HepG2 (cell line): ENCODE results near the gene DHX57. TPM values are rescaled to one million over a fixed set of nuclear protein-coding genes. Genes with fewer than 3 reads are reported as not detected.
A peak's percentile ranks its signal among the peaks of the same experiment; 100 is the strongest.

Source experiments
- ATF1 ChIP-seq: IDR thresholded peaks from 2 replicates; pipeline ENCODE4 v1.6.1; 2016; ENCODE audit warnings: mild to moderate bottlenecking, control low read depth
- CCDC6 ChIP-seq: sonication (generic); formaldehyde crosslinking; IDR thresholded peaks from 2 replicates; pipeline ENCODE4 v1.8.1; 2022; ENCODE audit warnings: mild to moderate bottlenecking, missing genetic modification reagents, moderate library complexity
- CEBPG ChIP-seq: IDR thresholded peaks from 2 replicates; pipeline ENCODE4 v1.6.1; 2016
- HOXA7 ChIP-seq: sonication (generic); formaldehyde crosslinking; IDR thresholded peaks from 2 replicates; pipeline ENCODE4 v1.8.1; 2022; ENCODE audit warnings: mild to moderate bottlenecking, missing genetic modification reagents, moderate library complexity
- NBN ChIP-seq: fragments of 450-650 bp; conservative IDR thresholded peaks from 2 replicates; pipeline ENCODE4 v1.6.1; 2017
- NFYB ChIP-seq: sonication (generic); formaldehyde crosslinking; IDR thresholded peaks from 2 replicates; pipeline ENCODE4 v1.4.0; 2020; ENCODE audit warnings: missing genetic modification reagents
- SMYD3 ChIP-seq: sonication (generic); formaldehyde crosslinking; IDR thresholded peaks from 2 replicates; pipeline ENCODE4 v1.8.1; 2023; ENCODE audit warnings: mild to moderate bottlenecking, missing genetic modification reagents
- TBL1XR1 ChIP-seq: fragments of 150-350 bp; IDR thresholded peaks from 2 replicates; pipeline ENCODE4 v1.6.1; 2014; ENCODE audit warnings: borderline replicate concordance, low read length; ENCODE audit not compliant: partially characterized antibody
- ZNF121 ChIP-seq: sonication (generic); formaldehyde crosslinking; IDR thresholded peaks from 2 replicates; pipeline ENCODE4 v1.5.0; 2020; ENCODE audit warnings: mild to moderate bottlenecking, missing genetic modification reagents
- ZNF124 ChIP-seq: sonication (generic); formaldehyde crosslinking; IDR thresholded peaks from 2 replicates; pipeline ENCODE4 v1.4.0; 2020; ENCODE audit warnings: missing genetic modification reagents
- ZNF17 ChIP-seq: sonication (generic); formaldehyde crosslinking; IDR thresholded peaks from 2 replicates; pipeline ENCODE4 v1.5.0; 2020; ENCODE audit warnings: mild to moderate bottlenecking, missing genetic modification reagents
- ZNF180 ChIP-seq: sonication (generic); formaldehyde crosslinking; IDR thresholded peaks from 2 replicates; pipeline ENCODE4 v1.4.0; 2020; ENCODE audit warnings: low read depth, missing genetic modification reagents, borderline replicate concordance
- ZNF430 ChIP-seq: sonication (generic); formaldehyde crosslinking; IDR thresholded peaks from 2 replicates; pipeline ENCODE4 v1.9.0; 2021; ENCODE audit warnings: mild to moderate bottlenecking, missing genetic modification reagents
- ZSCAN30 ChIP-seq: sonication (generic); formaldehyde crosslinking; IDR thresholded peaks from 2 replicates; pipeline ENCODE4 v1.5.0; 2020; ENCODE audit warnings: mild to moderate bottlenecking, missing genetic modification reagents
- polyA plus RNA-seq, 8 experiments: library from polyadenylated mRNA; depleted of rRNA in 3 of 8; stranded (reverse) in 7 of 8; unstranded in 1 of 8; fragments of >200 nt; fragmentation: Illumina TruSeq in 4 of 8; extraction: Trizol in 4 of 8; gene quantifications; 2 replicates each; pipeline versions ENCODE4 v1.2.1 to v1.2.3, GENCODE V29; 2011 to 2016; ENCODE audit warnings: low read depth in 4 of 8, missing spikeins in 1 of 8, mixed read lengths in 1 of 8; ENCODE audit not compliant: insufficient read depth in 1 of 8
- total RNA-seq, 5 experiments: library from RNA; depleted of rRNA; stranded (reverse); fragments of >200 nt; fragmentation: Illumina TruSeq; extraction: Trizol; gene quantifications; 2 replicates each; pipeline ENCODE4 v1.2.3, GENCODE V29; 2016; ENCODE audit warnings: low read depth in 1 of 5
- TF ChIP-seq, protein P1 (sequence below): sonication (generic); formaldehyde crosslinking; IDR thresholded peaks from 2 replicates; pipeline ENCODE4 v1.9.0; 2021; ENCODE audit warnings: missing genetic modification reagents, borderline replicate concordance
- TF ChIP-seq, protein P2 (sequence below): sonication (generic); formaldehyde crosslinking; IDR thresholded peaks from 2 replicates; pipeline ENCODE4 v1.4.0; 2020; ENCODE audit warnings: missing genetic modification reagents, borderline replicate concordance
- TF ChIP-seq, protein P3 (sequence below): sonication (generic); formaldehyde crosslinking; conservative IDR thresholded peaks from 2 replicates; pipeline ENCODE4 v1.4.0; 2020; ENCODE audit warnings: missing genetic modification reagents
- TF ChIP-seq, protein P4 (sequence below): sonication (generic); formaldehyde crosslinking; IDR thresholded peaks from 2 replicates; pipeline ENCODE4 v1.8.0; 2022; ENCODE audit warnings: mild to moderate bottlenecking, missing genetic modification reagents
- TF ChIP-seq, protein P5 (sequence below): sonication (generic); formaldehyde crosslinking; IDR thresholded peaks from 2 replicates; pipeline ENCODE4 v1.4.0; 2020; ENCODE audit warnings: mild to moderate bottlenecking, missing genetic modification reagents
- TF ChIP-seq, protein P6 (sequence below): sonication (generic); formaldehyde crosslinking; IDR thresholded peaks from 2 replicates; pipeline ENCODE4 v1.4.0; 2020; ENCODE audit warnings: mild to moderate bottlenecking, low read depth, missing genetic modification reagents
- TF ChIP-seq, protein P7 (sequence below): IDR thresholded peaks from 2 replicates; pipeline ENCODE4 v1.6.1; 2016; ENCODE audit warnings: missing genetic modification reagents, missing compliant biosample characterization

The DHX57 gene
- total and polyA plus RNA-seq, 2 of the 13 experiments (the other 11 are each of a cell fraction or from before 2014, with no cell fraction given) = 9.2 to 24.2 TPM

DNA sequence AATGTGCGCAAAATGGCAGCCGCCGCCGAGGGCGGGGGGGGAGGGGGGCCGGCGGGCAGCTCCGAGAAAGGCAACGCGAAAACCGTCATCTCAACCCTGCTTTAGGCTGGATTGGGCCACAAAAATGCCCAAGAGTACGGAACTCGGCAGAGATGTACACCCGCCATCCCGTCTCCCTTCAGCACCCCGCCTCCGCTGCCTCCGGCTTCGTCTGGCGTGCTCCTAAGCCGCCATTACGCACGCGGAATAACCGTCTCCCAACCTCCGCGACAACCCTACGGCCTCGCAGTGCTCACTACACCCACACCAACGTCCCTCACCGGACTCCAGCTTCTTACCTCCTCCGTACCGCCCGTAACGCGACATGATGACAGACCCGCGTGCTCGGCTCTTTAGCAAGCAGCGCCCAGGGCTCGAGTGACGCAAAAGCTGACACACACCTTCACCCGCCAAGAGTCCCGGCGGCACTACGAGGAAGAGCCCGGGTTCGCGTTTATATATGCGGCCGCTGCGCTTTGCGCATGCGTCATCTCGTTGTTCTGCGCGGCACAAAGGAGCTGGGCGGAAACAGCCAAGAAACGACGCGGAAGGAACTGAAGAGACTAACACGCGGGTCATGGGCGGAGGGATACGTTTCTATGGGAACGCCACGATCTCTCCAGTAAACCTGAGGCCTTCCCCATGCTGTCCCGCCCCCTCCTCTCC is 124.7 kb downstream of the DHX57 start, which contains the start of gene SRSF7 (continued):
- TF ChIP-seq SMYD3 (CRISPR knock-in tag) (0 out of 2 replicates have a peak, but pooled peaks have one; percentile 43), ZNF430 (CRISPR knock-in tag) (peak; percentile 81), NFYB (peak; percentile 56), ZNF17 (CRISPR knock-in tag) (peak; percentile 89; the same call in 1 of the 2 replicates), HOXA7 (CRISPR knock-in tag) (peak; percentile 99), ATF1 (CRISPR knock-in tag) (no peak), NBN (no peak), TBL1XR1 (peak; percentile 64), ZNF124 (CRISPR knock-in tag) (peak; percentile 67; the same call in 1 of the 2 replicates), ZNF121 (CRISPR knock-in tag) (0 out of 2 replicates have a peak, but pooled peaks have one; percentile 32), ZNF180 (no peak), CCDC6 (CRISPR knock-in tag) (peak; percentile 98), ZSCAN30 (CRISPR knock-in tag) (peak; percentile 96), CEBPG (peak; percentile 52; the same call in 1 of the 2 replicates)
- TF ChIP-seq, protein P1, sequence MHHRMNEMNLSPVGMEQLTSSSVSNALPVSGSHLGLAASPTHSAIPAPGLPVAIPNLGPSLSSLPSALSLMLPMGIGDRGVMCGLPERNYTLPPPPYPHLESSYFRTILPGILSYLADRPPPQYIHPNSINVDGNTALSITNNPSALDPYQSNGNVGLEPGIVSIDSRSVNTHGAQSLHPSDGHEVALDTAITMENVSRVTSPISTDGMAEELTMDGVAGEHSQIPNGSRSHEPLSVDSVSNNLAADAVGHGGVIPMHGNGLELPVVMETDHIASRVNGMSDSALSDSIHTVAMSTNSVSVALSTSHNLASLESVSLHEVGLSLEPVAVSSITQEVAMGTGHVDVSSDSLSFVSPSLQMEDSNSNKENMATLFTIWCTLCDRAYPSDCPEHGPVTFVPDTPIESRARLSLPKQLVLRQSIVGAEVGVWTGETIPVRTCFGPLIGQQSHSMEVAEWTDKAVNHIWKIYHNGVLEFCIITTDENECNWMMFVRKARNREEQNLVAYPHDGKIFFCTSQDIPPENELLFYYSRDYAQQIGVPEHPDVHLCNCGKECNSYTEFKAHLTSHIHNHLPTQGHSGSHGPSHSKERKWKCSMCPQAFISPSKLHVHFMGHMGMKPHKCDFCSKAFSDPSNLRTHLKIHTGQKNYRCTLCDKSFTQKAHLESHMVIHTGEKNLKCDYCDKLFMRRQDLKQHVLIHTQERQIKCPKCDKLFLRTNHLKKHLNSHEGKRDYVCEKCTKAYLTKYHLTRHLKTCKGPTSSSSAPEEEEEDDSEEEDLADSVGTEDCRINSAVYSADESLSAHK = peak; percentile 86; the same call in 1 of the 2 replicates
- TF ChIP-seq, protein P2, sequence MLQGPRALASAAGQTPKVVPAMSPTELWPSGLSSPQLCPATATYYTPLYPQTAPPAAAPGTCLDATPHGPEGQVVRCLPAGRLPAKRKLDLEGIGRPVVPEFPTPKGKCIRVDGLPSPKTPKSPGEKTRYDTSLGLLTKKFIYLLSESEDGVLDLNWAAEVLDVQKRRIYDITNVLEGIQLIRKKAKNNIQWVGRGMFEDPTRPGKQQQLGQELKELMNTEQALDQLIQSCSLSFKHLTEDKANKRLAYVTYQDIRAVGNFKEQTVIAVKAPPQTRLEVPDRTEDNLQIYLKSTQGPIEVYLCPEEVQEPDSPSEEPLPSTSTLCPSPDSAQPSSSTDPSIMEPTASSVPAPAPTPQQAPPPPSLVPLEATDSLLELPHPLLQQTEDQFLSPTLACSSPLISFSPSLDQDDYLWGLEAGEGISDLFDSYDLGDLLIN (CRISPR knock-in tag) = peak; percentile 46; the same call in 1 of the 2 replicates
- TF ChIP-seq, protein P3, sequence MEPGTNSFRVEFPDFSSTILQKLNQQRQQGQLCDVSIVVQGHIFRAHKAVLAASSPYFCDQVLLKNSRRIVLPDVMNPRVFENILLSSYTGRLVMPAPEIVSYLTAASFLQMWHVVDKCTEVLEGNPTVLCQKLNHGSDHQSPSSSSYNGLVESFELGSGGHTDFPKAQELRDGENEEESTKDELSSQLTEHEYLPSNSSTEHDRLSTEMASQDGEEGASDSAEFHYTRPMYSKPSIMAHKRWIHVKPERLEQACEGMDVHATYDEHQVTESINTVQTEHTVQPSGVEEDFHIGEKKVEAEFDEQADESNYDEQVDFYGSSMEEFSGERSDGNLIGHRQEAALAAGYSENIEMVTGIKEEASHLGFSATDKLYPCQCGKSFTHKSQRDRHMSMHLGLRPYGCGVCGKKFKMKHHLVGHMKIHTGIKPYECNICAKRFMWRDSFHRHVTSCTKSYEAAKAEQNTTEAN = no peak; the same call in 1 of the 2 replicates
- TF ChIP-seq, protein P4, sequence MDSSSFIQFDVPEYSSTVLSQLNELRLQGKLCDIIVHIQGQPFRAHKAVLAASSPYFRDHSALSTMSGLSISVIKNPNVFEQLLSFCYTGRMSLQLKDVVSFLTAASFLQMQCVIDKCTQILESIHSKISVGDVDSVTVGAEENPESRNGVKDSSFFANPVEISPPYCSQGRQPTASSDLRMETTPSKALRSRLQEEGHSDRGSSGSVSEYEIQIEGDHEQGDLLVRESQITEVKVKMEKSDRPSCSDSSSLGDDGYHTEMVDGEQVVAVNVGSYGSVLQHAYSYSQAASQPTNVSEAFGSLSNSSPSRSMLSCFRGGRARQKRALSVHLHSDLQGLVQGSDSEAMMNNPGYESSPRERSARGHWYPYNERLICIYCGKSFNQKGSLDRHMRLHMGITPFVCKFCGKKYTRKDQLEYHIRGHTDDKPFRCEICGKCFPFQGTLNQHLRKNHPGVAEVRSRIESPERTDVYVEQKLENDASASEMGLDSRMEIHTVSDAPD = peak; percentile 66; the same call in 1 of the 2 replicates
- TF ChIP-seq, protein P5, sequence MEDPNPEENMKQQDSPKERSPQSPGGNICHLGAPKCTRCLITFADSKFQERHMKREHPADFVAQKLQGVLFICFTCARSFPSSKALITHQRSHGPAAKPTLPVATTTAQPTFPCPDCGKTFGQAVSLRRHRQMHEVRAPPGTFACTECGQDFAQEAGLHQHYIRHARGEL (CRISPR knock-in tag) = peak; percentile 94
- TF ChIP-seq, protein P6, sequence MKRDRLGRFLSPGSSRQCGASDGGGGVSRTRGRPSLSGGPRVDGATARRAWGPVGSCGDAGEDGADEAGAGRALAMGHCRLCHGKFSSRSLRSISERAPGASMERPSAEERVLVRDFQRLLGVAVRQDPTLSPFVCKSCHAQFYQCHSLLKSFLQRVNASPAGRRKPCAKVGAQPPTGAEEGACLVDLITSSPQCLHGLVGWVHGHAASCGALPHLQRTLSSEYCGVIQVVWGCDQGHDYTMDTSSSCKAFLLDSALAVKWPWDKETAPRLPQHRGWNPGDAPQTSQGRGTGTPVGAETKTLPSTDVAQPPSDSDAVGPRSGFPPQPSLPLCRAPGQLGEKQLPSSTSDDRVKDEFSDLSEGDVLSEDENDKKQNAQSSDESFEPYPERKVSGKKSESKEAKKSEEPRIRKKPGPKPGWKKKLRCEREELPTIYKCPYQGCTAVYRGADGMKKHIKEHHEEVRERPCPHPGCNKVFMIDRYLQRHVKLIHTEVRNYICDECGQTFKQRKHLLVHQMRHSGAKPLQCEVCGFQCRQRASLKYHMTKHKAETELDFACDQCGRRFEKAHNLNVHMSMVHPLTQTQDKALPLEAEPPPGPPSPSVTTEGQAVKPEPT (CRISPR knock-in tag) = peak; percentile 43; the same call in 1 of the 2 replicates
- TF ChIP-seq, protein P7, sequence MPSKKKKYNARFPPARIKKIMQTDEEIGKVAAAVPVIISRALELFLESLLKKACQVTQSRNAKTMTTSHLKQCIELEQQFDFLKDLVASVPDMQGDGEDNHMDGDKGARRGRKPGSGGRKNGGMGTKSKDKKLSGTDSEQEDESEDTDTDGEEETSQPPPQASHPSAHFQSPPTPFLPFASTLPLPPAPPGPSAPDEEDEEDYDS = peak; percentile 98
